Osteocyte (in vitro differentiated cells): ENCODE data around the gene CYP39A1. TPM values are rescaled to one million over a fixed set of nuclear protein-coding genes. Genes with fewer than 3 reads are reported as not detected.

Experiments
- DNase-seq: peaks from one replicate; pipeline ENCODE4 v3.0.0; 2021; ENCODE audit warnings: mixed read lengths; ENCODE audit not compliant: unreplicated experiment; ENCODE audit errors: extremely low spot score
- H3K27ac Mint-ChIP-seq: one replicate; pipeline ENCODE4 v1.8.0; 2021; ENCODE audit warnings: mild to moderate bottlenecking, mixed read lengths; ENCODE audit not compliant: unreplicated experiment
- H3K27me3 Mint-ChIP-seq: one replicate; pipeline ENCODE4 v1.8.0; 2021; ENCODE audit warnings: mixed read lengths; ENCODE audit not compliant: unreplicated experiment
- H3K36me3 Mint-ChIP-seq: one replicate; pipeline ENCODE4 v1.8.0; 2021; ENCODE audit warnings: mixed read lengths; ENCODE audit not compliant: unreplicated experiment
- H3K4me1 Mint-ChIP-seq: one replicate; pipeline ENCODE4 v1.8.0; 2021; ENCODE audit warnings: mixed read lengths; ENCODE audit not compliant: unreplicated experiment
- H3K4me3 Mint-ChIP-seq: one replicate; pipeline ENCODE4 v1.8.0; 2021; ENCODE audit warnings: mild to moderate bottlenecking, moderate library complexity, mixed read lengths; ENCODE audit not compliant: unreplicated experiment
- H3K9me3 Mint-ChIP-seq: one replicate; pipeline ENCODE4 v1.8.0; 2021; ENCODE audit warnings: mixed read lengths; ENCODE audit not compliant: unreplicated experiment
- total RNA-seq: library from RNA; stranded (reverse); gene quantifications from 2 replicates; pipeline ENCODE4 v1.2.1, GENCODE V29; 2021
- TF ChIP-seq, protein P1 (sequence below): fragments of 200-600 bp; sonication (generic); IDR thresholded peaks from 2 replicates; pipeline ENCODE4 v1.5.0; 2021; ENCODE audit warnings: antibody characterized with exemption, mild to moderate bottlenecking, moderate library complexity

The CYP39A1 gene
- total RNA-seq, 1 donor from 2014 or later, result 0.30 TPM

- Mint-ChIP-seq H3K4me1 (peaks cover 38% of the 10 kb centered on the region), H3K4me3 (no peak overlapping the region), H3K27ac (no peak overlapping the region), H3K27me3 (no peaks in the 10 kb centered on the region), H3K36me3 (no peaks in the 10 kb centered on the region), H3K9me3 (no peaks in the 10 kb centered on the region)
- no peak for DNase-seq
- TF ChIP-seq, protein P1, sequence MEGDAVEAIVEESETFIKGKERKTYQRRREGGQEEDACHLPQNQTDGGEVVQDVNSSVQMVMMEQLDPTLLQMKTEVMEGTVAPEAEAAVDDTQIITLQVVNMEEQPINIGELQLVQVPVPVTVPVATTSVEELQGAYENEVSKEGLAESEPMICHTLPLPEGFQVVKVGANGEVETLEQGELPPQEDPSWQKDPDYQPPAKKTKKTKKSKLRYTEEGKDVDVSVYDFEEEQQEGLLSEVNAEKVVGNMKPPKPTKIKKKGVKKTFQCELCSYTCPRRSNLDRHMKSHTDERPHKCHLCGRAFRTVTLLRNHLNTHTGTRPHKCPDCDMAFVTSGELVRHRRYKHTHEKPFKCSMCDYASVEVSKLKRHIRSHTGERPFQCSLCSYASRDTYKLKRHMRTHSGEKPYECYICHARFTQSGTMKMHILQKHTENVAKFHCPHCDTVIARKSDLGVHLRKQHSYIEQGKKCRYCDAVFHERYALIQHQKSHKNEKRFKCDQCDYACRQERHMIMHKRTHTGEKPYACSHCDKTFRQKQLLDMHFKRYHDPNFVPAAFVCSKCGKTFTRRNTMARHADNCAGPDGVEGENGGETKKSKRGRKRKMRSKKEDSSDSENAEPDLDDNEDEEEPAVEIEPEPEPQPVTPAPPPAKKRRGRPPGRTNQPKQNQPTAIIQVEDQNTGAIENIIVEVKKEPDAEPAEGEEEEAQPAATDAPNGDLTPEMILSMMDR, result no peak
Observed at GRCh38 chr6:46509063-46509462, 143.6 kb downstream of the CYP39A1 start.

DNA sequence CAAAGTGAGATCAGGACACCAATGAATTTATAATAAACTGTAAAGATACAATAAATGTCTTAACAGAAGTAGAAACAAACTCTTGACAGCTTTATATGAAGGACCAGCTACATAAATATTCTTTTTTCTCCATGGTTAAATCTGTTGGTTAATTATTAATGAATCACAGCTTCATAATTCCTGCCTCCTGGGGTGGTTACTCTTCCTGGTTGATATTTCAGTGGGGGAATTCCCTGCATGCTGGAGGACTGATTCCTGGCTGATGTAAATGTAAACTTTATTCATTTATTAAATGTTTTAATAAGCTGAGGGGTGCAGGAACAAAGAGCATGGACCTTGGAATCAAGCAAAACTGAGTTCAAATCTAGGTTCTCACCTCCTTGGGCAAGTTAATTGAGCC is 145.2 kb downstream of the CYP39A1 start:
- no peaks in the 10 kb centered on the region for H3K27me3 Mint-ChIP-seq
- DNase-seq, result no peak

GRCh38 chr6:46505693-46506512 is 146.7 kb downstream of the CYP39A1 start:
- Mint-ChIP-seq H3K27me3 (peaks cover 2% of the 10 kb centered on the region), H3K36me3 (no peaks in the 10 kb centered on the region), H3K4me3 (no peak overlapping the region), H3K4me1 (peaks cover 33% of the 10 kb centered on the region), H3K27ac (no peak overlapping the region), H3K9me3 (no peaks in the 10 kb centered on the region)
- TF ChIP-seq, protein P1, result no peak
- DNase-seq, result no peak

More for the DNA sequence above, 145.2 kb downstream of the CYP39A1 start:
- Mint-ChIP-seq H3K9me3 (no peaks in the 10 kb centered on the region), H3K4me1 (peaks cover 40% of the 10 kb centered on the region), H3K27ac (no peak overlapping the region), H3K4me3 (no peak overlapping the region), H3K36me3 (no peaks in the 10 kb centered on the region)
- TF ChIP-seq, protein P1, result no peak

DNA sequence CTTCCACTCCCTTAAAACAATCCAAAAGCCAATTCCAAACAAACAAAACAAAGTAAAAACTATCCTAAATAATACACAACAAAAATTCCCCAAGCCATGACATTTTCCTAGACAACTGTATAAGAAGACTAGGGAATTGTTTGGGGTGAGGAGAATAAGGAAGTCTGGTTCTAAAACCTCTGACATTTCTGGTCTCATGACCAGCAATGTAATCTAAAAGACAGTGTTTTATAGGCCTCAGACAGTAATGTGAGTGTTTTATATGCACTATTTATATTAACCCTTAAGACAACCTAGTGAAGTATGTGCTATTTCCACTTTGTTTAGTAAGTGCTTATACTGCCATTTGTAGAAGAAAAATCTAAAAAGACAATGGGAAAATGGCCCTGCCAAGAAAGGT is 148.4 kb downstream of the CYP39A1 start:
- no peak for DNase-seq
- no peaks in the 10 kb centered on the region for H3K36me3 Mint-ChIP-seq
- no peak overlapping the region for H3K27ac Mint-ChIP-seq
- no peaks in the 10 kb centered on the region for H3K9me3 Mint-ChIP-seq
- peaks cover 15% of the 10 kb centered on the region for H3K27me3 Mint-ChIP-seq
- TF ChIP-seq, protein P1, result no peak
- no peak overlapping the region for H3K4me3 Mint-ChIP-seq
- peaks cover 17% of the 10 kb centered on the region for H3K4me1 Mint-ChIP-seq

GRCh38 chr6:46502486-46503119 is 150.0 kb downstream of the CYP39A1 start:
- no peak for DNase-seq
- H3K27me3 Mint-ChIP-seq, result peaks cover 22% of the 10 kb centered on the region
- no peaks in the 10 kb centered on the region for H3K36me3 Mint-ChIP-seq
- no peak overlapping the region for H3K4me3 Mint-ChIP-seq
- TF ChIP-seq, protein P1, result no peak
- peaks cover 6% of the 10 kb centered on the region for H3K4me1 Mint-ChIP-seq
- H3K27ac Mint-ChIP-seq, result no peak overlapping the region
- no peaks in the 10 kb centered on the region for H3K9me3 Mint-ChIP-seq
